H1 (cell line): ENCODE measurements around the gene ABHD16A. TPM values are rescaled to one million over a fixed set of nuclear protein-coding genes. Genes with fewer than 3 reads are reported as not detected.

Experiments
- CTCF ChIA-PET: fragments of 300-600 bp; sonication (Branson Sonifier 250); formaldehyde crosslinking; loops from one replicate; lab custom pipeline; 2021; ENCODE audit not compliant: partially characterized antibody; lab: Charles Lee
- POLR2A ChIA-PET: fragments of 300-600 bp; sonication (Branson Sonifier 250); formaldehyde crosslinking; loops from one replicate; lab custom pipeline; 2021; ENCODE audit warnings: inconsistent platforms; ENCODE audit not compliant: partially characterized antibody; lab: Charles Lee
- DNase-seq, 2 experiments: peaks; one replicate each; pipeline versions ENCODE4 v3.0.0 to v3.0.0-alpha.2; 2010 to 2022; ENCODE audit warnings: low spot score in 2 of 2, low read depth in 1 of 2, mixed read lengths in 1 of 2
- FAIRE-seq: peaks from 2 replicates; lab custom pipeline; 2011; peaks lifted over from hg19 to GRCh38; lab: Jason Lieb, UNC
- H2AFZ ChIP-seq: 2 replicates; pipeline ENCODE4 v1.8.1; 2012; ENCODE audit warnings: low read length, inconsistent platforms
- H2AK5ac ChIP-seq: 2 replicates; pipeline ENCODE4 v1.6.1; 2013; ENCODE audit warnings: low read depth, low read length
- H2BK120ac ChIP-seq: replicated peaks from 2 replicates; pipeline ENCODE3; 2013; ENCODE audit warnings: low read depth, low read length, inconsistent platforms
- H2BK12ac ChIP-seq: 2 replicates; pipeline ENCODE4 v1.6.1; 2013; ENCODE audit warnings: low read depth, low read length
- H2BK15ac ChIP-seq: 2 replicates; pipeline ENCODE4 v1.6.1; 2013; ENCODE audit warnings: low read length
- H2BK20ac ChIP-seq: 2 replicates; pipeline ENCODE4 v1.6.1; 2013; ENCODE audit warnings: low read length
- H2BK5ac ChIP-seq: 2 replicates; pipeline ENCODE4 v1.6.1; 2013; ENCODE audit warnings: low read depth, low read length
- H3K14ac ChIP-seq: 2 replicates; pipeline ENCODE4 v1.6.1; 2013; ENCODE audit warnings: inconsistent platforms; ENCODE audit not compliant: insufficient read length
- H3K18ac ChIP-seq: 2 replicates; pipeline ENCODE4 v1.6.1; 2013; ENCODE audit warnings: low read length; ENCODE audit errors: extremely low read depth
- H3K23ac ChIP-seq: 2 replicates; pipeline ENCODE4 v1.6.1; 2013; ENCODE audit warnings: inconsistent platforms; ENCODE audit not compliant: insufficient read length
- H3K23me2 ChIP-seq: 2 replicates; pipeline ENCODE4 v1.6.1; 2013; ENCODE audit warnings: low read depth, low read length
- H3K27ac ChIP-seq: 2 replicates; pipeline ENCODE4 v1.6.1; 2011; ENCODE audit warnings: low read depth, low read length, inconsistent platforms
- H3K27me3 ChIP-seq, 4 experiments: replicated peaks in 1 of 4; 1 replicate in 1 of 4; 2 replicates in 3 of 4; pipeline versions ENCODE4 v1.6.1 to v1.8.1; 2011 to 2013; ENCODE audit warnings: low read length in 3 of 4, mild to moderate bottlenecking in 3 of 4, inconsistent platforms in 2 of 4, mixed read lengths in 2 of 4, moderate library complexity in 1 of 4; ENCODE audit not compliant: control insufficient read depth in 3 of 4, insufficient read depth in 3 of 4; ENCODE audit errors: extremely low read depth in 1 of 4
- H3K36me3 ChIP-seq, 4 experiments: 2 replicates each; pipeline versions ENCODE4 v1.6.1 to v1.8.1; 2011 to 2013; ENCODE audit warnings: mild to moderate bottlenecking in 4 of 4, low read length in 3 of 4, moderate library complexity in 2 of 4, control low read depth in 1 of 4, inconsistent platforms in 1 of 4; ENCODE audit not compliant: insufficient read depth in 4 of 4, control insufficient read depth in 2 of 4
- H3K4ac ChIP-seq: replicated peaks from 2 replicates; pipeline ENCODE3; 2013; ENCODE audit warnings: low read length, low read depth, mixed read lengths, inconsistent platforms; ENCODE audit not compliant: insufficient read length
- H3K4me1 ChIP-seq, 4 experiments: replicated peaks in 1 of 4; 1 replicate in 1 of 4; 2 replicates in 3 of 4; pipeline versions ENCODE4 v1.6.1 to v1.8.1; 2011 to 2013; ENCODE audit warnings: low read length in 3 of 4, inconsistent platforms in 2 of 4, mixed read lengths in 1 of 4; ENCODE audit not compliant: insufficient read depth in 4 of 4, control insufficient read depth in 3 of 4
- H3K4me2 ChIP-seq, 2 experiments: 2 replicates each; pipeline versions ENCODE4 v1.6.1 to v1.8.1; 2011 to 2013; ENCODE audit warnings: low read depth in 2 of 2, low read length in 2 of 2, control low read depth in 1 of 2, inconsistent platforms in 1 of 2, mild to moderate bottlenecking in 1 of 2; ENCODE audit not compliant: insufficient read depth in 1 of 2
- H3K4me3 ChIP-seq, 4 experiments: fragments of 200-600, 300-600 bp in 1 of 4; sonication (generic), shearing (Covaris generic), sonication (Bioruptor Twin) in 1 of 4; 2 replicates each; pipeline versions ENCODE4 v1.5.1 to v1.8.1; 2011 to 2016; ENCODE audit warnings: low read length in 4 of 4, low read depth in 3 of 4, control low read depth in 2 of 4, inconsistent platforms in 2 of 4, mild to moderate bottlenecking in 2 of 4, mixed read lengths in 1 of 4, moderate library complexity in 1 of 4; ENCODE audit not compliant: insufficient read depth in 2 of 4; ENCODE audit errors: extremely low read depth in 1 of 4
- H3K56ac ChIP-seq: replicated peaks from 2 replicates; pipeline ENCODE3; 2013; ENCODE audit warnings: low read depth, mild to moderate bottlenecking, mixed read lengths, low read length, inconsistent platforms; ENCODE audit not compliant: insufficient read length
- H3K79me1 ChIP-seq: 2 replicates; pipeline ENCODE4 v1.6.1; 2013; ENCODE audit warnings: low read depth, low read length, control low read depth
- H3K79me2 ChIP-seq, 2 experiments: 2 replicates each; pipeline versions ENCODE4 v1.6.1 to v1.8.1; 2012 to 2013; ENCODE audit warnings: low read length in 2 of 2, mild to moderate bottlenecking in 2 of 2, inconsistent platforms in 1 of 2; ENCODE audit not compliant: insufficient read depth in 2 of 2, control insufficient read depth in 1 of 2
- H3K9ac ChIP-seq, 4 experiments: replicated peaks in 1 of 4; 1 replicate in 1 of 4; 2 replicates in 3 of 4; pipeline versions ENCODE4 v1.6.1 to v1.8.1; 2011 to 2013; ENCODE audit warnings: low read depth in 3 of 4, low read length in 3 of 4, control low read depth in 2 of 4, mild to moderate bottlenecking in 2 of 4, moderate library complexity in 2 of 4, inconsistent platforms in 1 of 4; ENCODE audit errors: extremely low read depth in 1 of 4
- H3K9me3 ChIP-seq, 2 experiments: 2 replicates each; pipeline versions ENCODE4 v1.6.1 to v1.8.1; 2012 to 2013; ENCODE audit warnings: mild to moderate bottlenecking in 2 of 2, moderate library complexity in 2 of 2, control low read depth in 1 of 2, inconsistent platforms in 1 of 2, low read depth in 1 of 2, low read length in 1 of 2, mixed read lengths in 1 of 2; ENCODE audit not compliant: insufficient read depth in 2 of 2
- H4K20me1 ChIP-seq, 2 experiments: replicated peaks in 1 of 2; 2 replicates each; pipeline versions ENCODE3 to v1.8.1; 2011 to 2013; ENCODE audit warnings: inconsistent platforms in 2 of 2, low read length in 2 of 2, mild to moderate bottlenecking in 1 of 2; ENCODE audit not compliant: insufficient read depth in 2 of 2, control insufficient read depth in 1 of 2
- H4K5ac ChIP-seq: 2 replicates; pipeline ENCODE4 v1.6.1; 2013; ENCODE audit warnings: low read length, low read depth, mixed read lengths, inconsistent platforms; ENCODE audit not compliant: insufficient read length
- H4K8ac ChIP-seq: 2 replicates; pipeline ENCODE4 v1.8.0; 2013; ENCODE audit warnings: mild to moderate bottlenecking, moderate library complexity, low read length, inconsistent platforms; ENCODE audit not compliant: insufficient read depth; ENCODE audit errors: extremely low read depth
- H4K91ac ChIP-seq: replicated peaks from 2 replicates; pipeline ENCODE3; 2013; ENCODE audit warnings: low read length, mixed read lengths, inconsistent platforms; ENCODE audit not compliant: insufficient read length
- CEBPB ChIP-seq: IDR thresholded peaks from 2 replicates; pipeline ENCODE4 v1.6.1; 2012; ENCODE audit warnings: low read depth, low read length
- SUZ12 ChIP-seq: fragments of 200-600 bp; sonication (generic); IDR thresholded peaks from 2 replicates; pipeline ENCODE4 v1.6.1; 2012; ENCODE audit warnings: mild to moderate bottlenecking, inconsistent platforms, low read length, moderate library complexity, mixed read lengths
- TBP ChIP-seq: IDR thresholded peaks from 2 replicates; pipeline ENCODE4 v1.6.1; 2011; ENCODE audit warnings: low read depth, low read length, improper control_type of control experiment
- WGBS, 2 experiments: shearing (Covaris generic) in 1 of 2; methylation state at CpG; one replicate each; pipeline versions ENCODE4 v1.1.6 to v1.1.7; 2013 to 2015; ENCODE audit warnings: low lambda C conversion rate in 2 of 2, mixed read lengths in 2 of 2, inconsistent platforms in 1 of 2, low coverage in 1 of 2, missing lambda C conversion rate in 1 of 2; ENCODE audit not compliant: insufficient replicate concordance in 2 of 2, insufficient coverage in 1 of 2, insufficient read length in 1 of 2; ENCODE audit errors: extremely low coverage in 1 of 2, missing lambda C conversion rate in 1 of 2; 5-methylcytosine and 5-hydroxymethylcytosine counted together
- polyA plus RNA-seq, 7 experiments: library from polyadenylated mRNA; depleted of rRNA in 3 of 7; stranded (reverse) in 5 of 7; unstranded in 2 of 7; fragments of >200 nt in 5 of 7; fragments of 200-250 nt in 2 of 7; gene quantifications; 1 replicate in 5 of 7; 2 replicates in 1 of 7; 4 replicates in 1 of 7; pipeline versions ENCODE4 v1.2.1 to v1.2.3, GENCODE V29; 2011 to 2013; ENCODE audit warnings: missing spikeins in 2 of 7, mixed read lengths in 2 of 7
- total RNA-seq: library from RNA; stranded (reverse); fragmentation: NEBNext Ultra II Directional; extraction: Animal tissue kit (Norgen Biotek cat#: 25700); gene quantifications from 2 replicates; pipeline ENCODE4 v1.2.1, GENCODE V29; 2021

Gene ABHD16A
- total and polyA plus RNA-seq, 2 of the 8 experiments (the other 6 are each of a cell fraction or from before 2014, with no cell fraction given) = 32.9 to 40.2 TPM

DNA sequence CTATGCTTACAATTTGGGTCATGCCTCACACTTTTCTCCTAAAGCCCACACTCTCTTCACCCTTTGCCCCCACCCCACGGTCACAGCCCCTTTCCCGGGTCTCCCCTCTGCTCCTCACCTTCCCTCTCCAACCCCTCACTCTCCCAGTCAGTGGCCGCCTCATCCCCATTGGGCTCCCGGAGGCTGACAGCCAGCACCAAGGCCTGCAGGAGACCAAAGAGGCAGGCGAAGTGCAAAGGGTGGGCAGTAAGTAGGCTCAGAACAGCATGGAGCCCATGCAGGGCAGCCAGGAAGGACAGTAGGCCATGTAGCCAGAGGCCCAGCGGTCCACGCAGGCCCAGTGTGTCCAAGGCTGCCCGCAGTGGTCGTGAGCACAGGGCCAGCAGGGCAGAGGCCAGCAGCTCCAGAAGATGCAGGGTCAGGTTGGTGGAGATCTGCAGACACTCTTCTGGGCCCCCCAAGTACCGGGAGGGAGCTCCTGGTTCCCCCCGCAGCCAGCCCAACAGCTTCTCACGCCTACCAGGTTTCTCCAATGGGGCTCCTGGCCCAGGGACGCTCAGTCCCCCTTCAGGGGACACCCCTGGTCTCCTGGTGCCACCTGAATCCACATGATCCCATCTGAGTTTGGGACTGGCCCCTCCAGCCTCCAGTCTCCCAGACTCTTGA lies 44.0 kb downstream of the ABHD16A start:
- H3K27me3 ChIP-seq = no peaks in the 10 kb centered on the region
- no peak overlapping the region for H3K14ac ChIP-seq
- H3K9ac ChIP-seq = no peak overlapping the region
- no peak for DNase-seq
- no peak overlapping the region for H4K8ac ChIP-seq
- CTCF ChIA-PET = interaction anchor here (0.6 to 3.2 kb wide), 4 partner anchors 10 to 161 kb away, joined by 3 to 9 read pairs (median 4); no protein-coding TSS in a partner anchor
- peak overlapping the region; percentile 85 to 94 (median 88); a peak in 5 of 8 replicates for H3K4me3 ChIP-seq
- no peak overlapping the region; the same call in 1 of the 2 replicates for H2BK12ac ChIP-seq
- no peak overlapping the region for H2BK15ac ChIP-seq
- H3K4me2 ChIP-seq = peak overlapping the region; percentile 94 to 95; a peak in 3 of 4 replicates
- POLR2A ChIA-PET = interaction anchor here (0.6 to 25.5 kb wide), 10 partner anchors 6 to 176 kb away, joined by 3 to 883 read pairs (median 11); partner anchors contain the start of genes AIF1, APOM, BAG6 and DDAH2
- no peak overlapping the region for H2AK5ac ChIP-seq
- no peak overlapping the region for H2BK120ac ChIP-seq
- H3K9me3 ChIP-seq = no peaks in the 10 kb centered on the region
- no peak overlapping the region for H2BK5ac ChIP-seq
- H3K79me2 ChIP-seq = peaks cover 0 to 35% of the 10 kb centered on the region in 2 experiments; a peak in 3 of 4 replicates
- no peak overlapping the region for H2AFZ ChIP-seq
- H3K23me2 ChIP-seq = peaks cover 4% of the 10 kb centered on the region; the same call in 1 of the 2 replicates
- H4K5ac ChIP-seq = no peak overlapping the region
- no peak for FAIRE-seq
- 90% methylated on average over 13 of the region's 13 CpGs; no CpG with 5 or more reads in 1 of the 2 experiments for WGBS, 2 experiments
- H3K18ac ChIP-seq = no peak overlapping the region
- H3K4ac ChIP-seq = no peak overlapping the region
- H3K4me1 ChIP-seq = peaks cover 0 to 12% (median 4%) of the 10 kb centered on the region in 4 experiments; a peak in 5 of 7 replicates
- H3K79me1 ChIP-seq = peaks cover 9% of the 10 kb centered on the region
- H3K27ac ChIP-seq = no peak overlapping the region
- no peak overlapping the region for H3K23ac ChIP-seq
- no peak overlapping the region for H4K91ac ChIP-seq
- H2BK20ac ChIP-seq = no peak overlapping the region
- TF ChIP-seq TBP (no peak), SUZ12 (no peak), CEBPB (no peak)
- TF ChIP-seq, all 59 proteins: peak for 0
- peaks cover 4 to 19% (median 9%) of the 10 kb centered on the region in 4 experiments; a peak in 6 of 8 replicates for H3K36me3 ChIP-seq
- H4K20me1 ChIP-seq = peaks cover 0 to 3% of the 10 kb centered on the region in 2 experiments
- no peak overlapping the region for H3K56ac ChIP-seq
